T-helper 2 cell treated with Interferon-gamma antibody and Interleukin-4, amounts not matched to agents 5 μg/mL and 100 μg/mL, for 36 hours (primary cell): ENCODE data around the gene RAD21L1.

Source experiments
- DNase-seq: peaks from one replicate; pipeline ENCODE4 v3.0.0; 2021; ENCODE audit warnings: low spot score
- H3K27ac Mint-ChIP-seq: one replicate; pipeline ENCODE4 v1.8.0; 2021; ENCODE audit warnings: mild to moderate bottlenecking, mixed read lengths
- H3K27me3 Mint-ChIP-seq: one replicate; pipeline ENCODE4 v1.8.0; 2021; ENCODE audit warnings: low read depth, mixed read lengths
- H3K36me3 Mint-ChIP-seq: one replicate; pipeline ENCODE4 v1.8.0; 2021; ENCODE audit warnings: low read depth, mixed read lengths
- H3K4me1 Mint-ChIP-seq: one replicate; pipeline ENCODE4 v1.8.0; 2021; ENCODE audit warnings: low read depth, mixed read lengths
- H3K4me3 Mint-ChIP-seq: one replicate; pipeline ENCODE4 v1.8.0; 2022; ENCODE audit warnings: mild to moderate bottlenecking, moderate library complexity, mixed read lengths
- H3K9me3 Mint-ChIP-seq: one replicate; pipeline ENCODE4 v1.8.0; 2021; ENCODE audit warnings: mixed read lengths

Gene RAD21L1

GRCh38 chr20:1225783-1226654 lies at the start of gene RAD21L1:
RAD21L1 (plus strand) TSS chr20:1226044; CDS start chr20:1228454, 2,410 bp downstream.
- Mint-ChIP-seq H3K36me3 (no peaks in the 10 kb centered on the region), H3K4me3 (peak within 1 kb of the TSS; percentile 84), H3K27ac (peak within 1 kb of the TSS; percentile 75), H3K9me3 (no peaks in the 10 kb centered on the region), H3K4me1 (peaks cover 14% of the 10 kb centered on the region), H3K27me3 (peaks cover 57% of the 10 kb centered on the region)
- DNase-seq = peak; percentile 63

- H3K36me3 Mint-ChIP-seq = no peaks in the 10 kb centered on the region
- H3K4me1 Mint-ChIP-seq = no peaks in the 10 kb centered on the region
These were observed 48.2 kb upstream of the RAD21L1 start for GRCh38 chr20:1177680-1178079.

GRCh38 chr20:1178103-1178502 lies 47.7 kb upstream of the RAD21L1 start:
- Mint-ChIP-seq H3K27ac (no peak overlapping the region), H3K4me1 (no peaks in the 10 kb centered on the region), H3K9me3 (no peaks in the 10 kb centered on the region), H3K36me3 (no peaks in the 10 kb centered on the region), H3K4me3 (no peak overlapping the region), H3K27me3 (peaks cover 5% of the 10 kb centered on the region)
- DNase-seq = no peak

More at GRCh38 chr20:1177680-1178079, 48.2 kb upstream of the RAD21L1 start:
- Mint-ChIP-seq H3K27me3 (peaks cover 4% of the 10 kb centered on the region), H3K9me3 (no peaks in the 10 kb centered on the region), H3K4me3 (no peak overlapping the region), H3K27ac (no peak overlapping the region)
- DNase-seq = no peak

- Mint-ChIP-seq H3K4me3 (no peak overlapping the region), H3K9me3 (no peaks in the 10 kb centered on the region), H3K27me3 (peaks cover 10% of the 10 kb centered on the region), H3K27ac (no peak overlapping the region), H3K4me1 (no peaks in the 10 kb centered on the region), H3K36me3 (no peaks in the 10 kb centered on the region)
- DNase-seq = no peak
These were observed 47.2 kb upstream of the RAD21L1 start for GRCh38 chr20:1178623-1179022.

- peaks cover 2% of the 10 kb centered on the region for H3K36me3 Mint-ChIP-seq
- no peak for DNase-seq
- peaks cover 4% of the 10 kb centered on the region for H3K4me1 Mint-ChIP-seq
- H3K27me3 Mint-ChIP-seq = peaks cover 23% of the 10 kb centered on the region
- no peaks in the 10 kb centered on the region for H3K9me3 Mint-ChIP-seq
- H3K27ac Mint-ChIP-seq = no peak overlapping the region
- H3K4me3 Mint-ChIP-seq = no peak overlapping the region
These were observed 44.9 kb upstream of the RAD21L1 start for GRCh38 chr20:1180949-1181348.

GRCh38 chr20:1182106-1182505 lies 43.7 kb upstream of the RAD21L1 start:
- H3K4me1 Mint-ChIP-seq = peaks cover 6% of the 10 kb centered on the region
- no peaks in the 10 kb centered on the region for H3K9me3 Mint-ChIP-seq
- peaks cover 25% of the 10 kb centered on the region for H3K27me3 Mint-ChIP-seq
- H3K4me3 Mint-ChIP-seq = no peak overlapping the region
- H3K36me3 Mint-ChIP-seq = peaks cover 2% of the 10 kb centered on the region
- no peak overlapping the region for H3K27ac Mint-ChIP-seq
- no peak for DNase-seq

GRCh38 chr20:1183153-1183552 lies 42.7 kb upstream of the RAD21L1 start:
- peaks cover 25% of the 10 kb centered on the region for H3K27me3 Mint-ChIP-seq
- no peak overlapping the region for H3K27ac Mint-ChIP-seq
- no peak overlapping the region for H3K4me3 Mint-ChIP-seq
- peaks cover 6% of the 10 kb centered on the region for H3K4me1 Mint-ChIP-seq
- H3K9me3 Mint-ChIP-seq = no peaks in the 10 kb centered on the region
- peaks cover 2% of the 10 kb centered on the region for H3K36me3 Mint-ChIP-seq
- no peak for DNase-seq

GRCh38 chr20:1184260-1184637 lies 41.6 kb upstream of the RAD21L1 start:
- Mint-ChIP-seq H3K9me3 (no peaks in the 10 kb centered on the region), H3K27ac (no peak overlapping the region), H3K36me3 (peaks cover 2% of the 10 kb centered on the region), H3K4me3 (peak overlapping the region; percentile 69), H3K4me1 (peaks cover 6% of the 10 kb centered on the region), H3K27me3 (peaks cover 28% of the 10 kb centered on the region)
- no peak for DNase-seq

- H3K36me3 Mint-ChIP-seq = peaks cover 2% of the 10 kb centered on the region
- peak within 1 kb of the TSS; percentile 69 for H3K4me3 Mint-ChIP-seq
- DNase-seq = no peak
- no peaks in the 10 kb centered on the region for H3K9me3 Mint-ChIP-seq
- peaks cover 6% of the 10 kb centered on the region for H3K4me1 Mint-ChIP-seq
- H3K27ac Mint-ChIP-seq = no peak within 1 kb of the TSS
- H3K27me3 Mint-ChIP-seq = peaks cover 31% of the 10 kb centered on the region
These were observed 41.1 kb upstream of the RAD21L1 start, which contains the start of gene TMEM74B for GRCh38 chr20:1184638-1185315. TMEM74B (minus strand) TSS chr20:1184981; CDS start chr20:1183801, 1,180 bp downstream.

- Mint-ChIP-seq H3K4me1 (peaks cover 6% of the 10 kb centered on the region), H3K9me3 (no peaks in the 10 kb centered on the region)
These were observed 40.5 kb upstream of the RAD21L1 start for GRCh38 chr20:1185316-1185741.

GRCh38 chr20:1185790-1186334 lies 40.0 kb upstream of the RAD21L1 start:
- Mint-ChIP-seq H3K4me3 (peak overlapping the region; percentile 61), H3K36me3 (peaks cover 2% of the 10 kb centered on the region), H3K27me3 (peaks cover 40% of the 10 kb centered on the region), H3K4me1 (peaks cover 6% of the 10 kb centered on the region), H3K9me3 (no peaks in the 10 kb centered on the region), H3K27ac (no peak overlapping the region)
- DNase-seq = peak; percentile 46

More at GRCh38 chr20:1185316-1185741, 40.5 kb upstream of the RAD21L1 start:
- Mint-ChIP-seq H3K4me3 (no peak overlapping the region), H3K27ac (no peak overlapping the region), H3K36me3 (peaks cover 2% of the 10 kb centered on the region), H3K27me3 (peaks cover 36% of the 10 kb centered on the region)
- no peak for DNase-seq

GRCh38 chr20:1186367-1186991 lies 39.4 kb upstream of the RAD21L1 start:
- peaks cover 6% of the 10 kb centered on the region for H3K4me1 Mint-ChIP-seq
- H3K27me3 Mint-ChIP-seq = peaks cover 41% of the 10 kb centered on the region
- H3K36me3 Mint-ChIP-seq = peaks cover 2% of the 10 kb centered on the region
- H3K9me3 Mint-ChIP-seq = no peaks in the 10 kb centered on the region
- peak overlapping the region; percentile 61 for H3K4me3 Mint-ChIP-seq
- no peak for DNase-seq
- H3K27ac Mint-ChIP-seq = no peak overlapping the region

GRCh38 chr20:1187605-1188171 lies 38.2 kb upstream of the RAD21L1 start:
- Mint-ChIP-seq H3K4me3 (no peak overlapping the region), H3K27me3 (peaks cover 37% of the 10 kb centered on the region), H3K4me1 (peaks cover 6% of the 10 kb centered on the region), H3K36me3 (peaks cover 2% of the 10 kb centered on the region), H3K27ac (no peak overlapping the region), H3K9me3 (no peaks in the 10 kb centered on the region)
- no peak for DNase-seq
